Activated T-cell treated with anti-CD3 and anti-CD28 coated beads, Interleukin-2, amount 50 U/mL, for 4 hours (primary cell): ENCODE results near the gene ZNF337. TPM values are rescaled to one million over a fixed set of nuclear protein-coding genes. Genes with fewer than 3 reads are reported as not detected.
"Not testable (repeated sequence)": the region's sequence is repeated elsewhere in the genome, so short reads cannot be mapped to it uniquely, and the experiment has no call there.

Experiments
- ATAC-seq, 2 donors: fragments of 200-7000 bp; cut with Tn5 transposase; one replicate each; pipeline ENCODE4 v1.10.0; 2021
- DNase-seq: peaks from one replicate; pipeline ENCODE4 v3.0.0-alpha.2; 2020
- H3K27me3 Mint-ChIP-seq: one replicate; pipeline ENCODE4 v1.8.0; 2021; ENCODE audit warnings: low read depth, mixed read lengths
- H3K36me3 Mint-ChIP-seq: one replicate; pipeline ENCODE4 v1.8.0; 2022; ENCODE audit warnings: mixed read lengths; ENCODE audit not compliant: insufficient read depth
- H3K4me1 Mint-ChIP-seq: one replicate; pipeline ENCODE4 v1.8.0; 2021; ENCODE audit warnings: low read depth, mixed read lengths
- H3K4me3 Mint-ChIP-seq: one replicate; pipeline ENCODE4 v1.8.0; 2021; ENCODE audit warnings: mild to moderate bottlenecking, moderate library complexity, mixed read lengths
- H3K9me3 Mint-ChIP-seq: one replicate; pipeline ENCODE4 v1.8.0; 2021; ENCODE audit warnings: mixed read lengths
- total RNA-seq, 3 donors: library from RNA; stranded (reverse); gene quantifications; one replicate each; pipeline ENCODE4 v1.2.1, GENCODE V29; 2021

Gene ZNF337
- total RNA-seq: 1 to 10 TPM; 7.5 to 7.6 (median 7.6) TPM

DNA sequence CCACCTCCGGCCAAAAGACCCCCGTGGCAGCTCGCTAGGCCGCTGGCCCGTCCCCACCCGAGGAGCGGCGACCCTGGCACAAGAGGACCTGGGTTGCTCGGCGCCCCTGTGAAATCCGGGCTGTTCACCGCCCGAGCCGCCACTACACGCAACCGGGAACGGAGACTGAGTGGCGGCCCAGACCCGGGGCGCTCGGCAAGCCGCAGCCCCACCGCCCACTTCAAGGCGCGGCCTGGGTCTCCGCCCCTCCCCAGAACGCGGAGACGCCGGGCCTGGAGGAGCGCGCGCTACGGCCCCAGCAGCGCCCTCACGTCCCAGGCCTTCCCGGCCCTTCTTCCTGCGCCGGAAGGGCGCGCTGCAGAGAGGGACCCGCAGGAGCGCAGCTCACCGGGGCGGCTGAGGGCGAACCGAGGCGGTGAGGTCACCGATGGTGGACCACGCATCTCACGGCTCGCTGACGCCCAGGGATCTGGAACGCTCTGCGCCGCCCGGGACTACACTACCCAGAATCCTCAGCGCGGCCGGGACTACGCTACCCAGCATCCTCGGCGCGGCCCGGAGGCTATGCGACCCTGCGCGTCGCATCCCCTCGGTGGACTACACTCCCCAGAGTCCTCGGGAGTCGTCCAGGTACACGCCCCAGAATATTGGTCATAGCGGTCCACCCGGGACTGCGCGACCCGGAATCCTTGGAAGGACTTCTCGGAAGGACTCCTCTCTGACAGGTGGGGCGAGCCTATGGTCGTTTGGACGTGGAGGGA is at the start of gene ZNF337:
TSS of gene ZNF337 (minus strand) at position 483 of the 761 bp plus-strand sequence. CDS start 10,436 bp downstream, outside the sequence.
- Mint-ChIP-seq H3K4me1 (peaks cover 33% of the 10 kb centered on the region), H3K9me3 (peaks cover 14% of the 10 kb centered on the region), H3K4me3 (peak within 1 kb of the TSS; percentile 92), H3K27me3 (no peaks in the 10 kb centered on the region), H3K36me3 (peaks cover 19% of the 10 kb centered on the region)
- ATAC-seq (peak; percentile 96), DNase-seq (peak; percentile 90)

DNA sequence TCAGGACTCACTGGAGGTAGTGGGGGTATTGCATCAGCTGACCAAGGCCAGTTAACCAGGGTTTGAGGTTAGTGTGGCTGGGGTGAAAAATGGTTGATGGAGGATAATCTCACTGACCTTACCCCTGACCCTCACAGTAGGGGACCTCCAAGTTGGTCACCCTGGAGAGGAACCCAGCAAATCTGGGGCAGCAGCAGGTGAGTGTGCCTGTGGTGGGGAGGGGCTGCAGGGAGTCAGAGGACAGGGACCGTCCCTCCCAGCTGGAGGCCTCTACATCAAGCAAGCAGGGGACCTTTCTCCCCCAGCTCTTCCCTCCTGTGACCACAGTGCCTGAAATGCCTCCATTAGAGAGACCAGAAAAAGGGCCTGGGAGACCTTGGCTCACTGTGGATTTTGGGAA is 49.1 kb upstream of the ZNF337 start:
- peaks cover 3% of the 10 kb centered on the region for H3K4me1 Mint-ChIP-seq
- H3K4me3 Mint-ChIP-seq: no peak overlapping the region
- H3K9me3 Mint-ChIP-seq: no peaks in the 10 kb centered on the region
- H3K27me3 Mint-ChIP-seq: no peaks in the 10 kb centered on the region
- no peak for ATAC-seq
- H3K36me3 Mint-ChIP-seq: no peaks in the 10 kb centered on the region
- no peak for DNase-seq

DNA sequence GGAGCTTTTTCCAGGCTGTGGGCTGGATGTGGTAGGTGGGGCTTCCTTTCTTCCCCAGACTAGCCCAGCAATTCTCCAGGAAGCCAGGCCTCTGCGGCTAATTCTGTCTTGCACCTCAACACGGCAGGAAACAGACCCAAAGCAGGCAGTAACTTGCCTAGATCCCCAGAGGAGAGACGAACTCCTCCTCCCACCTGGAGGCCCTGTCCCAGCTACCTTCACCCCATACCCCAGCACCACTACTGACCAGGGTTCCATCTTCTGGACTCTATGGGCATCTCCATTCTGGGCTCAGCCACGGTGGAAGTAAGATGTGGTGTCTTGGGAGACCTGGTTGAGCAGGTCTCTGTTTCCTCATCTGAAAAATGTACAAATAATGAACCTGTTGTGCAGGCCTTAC is 48.4 kb upstream of the ZNF337 start:
- Mint-ChIP-seq H3K36me3 (no peaks in the 10 kb centered on the region), H3K9me3 (no peaks in the 10 kb centered on the region), H3K4me3 (no peak overlapping the region), H3K27me3 (no peaks in the 10 kb centered on the region), H3K4me1 (peaks cover 6% of the 10 kb centered on the region)
- DNase-seq (no peak), ATAC-seq (no peak)

DNA sequence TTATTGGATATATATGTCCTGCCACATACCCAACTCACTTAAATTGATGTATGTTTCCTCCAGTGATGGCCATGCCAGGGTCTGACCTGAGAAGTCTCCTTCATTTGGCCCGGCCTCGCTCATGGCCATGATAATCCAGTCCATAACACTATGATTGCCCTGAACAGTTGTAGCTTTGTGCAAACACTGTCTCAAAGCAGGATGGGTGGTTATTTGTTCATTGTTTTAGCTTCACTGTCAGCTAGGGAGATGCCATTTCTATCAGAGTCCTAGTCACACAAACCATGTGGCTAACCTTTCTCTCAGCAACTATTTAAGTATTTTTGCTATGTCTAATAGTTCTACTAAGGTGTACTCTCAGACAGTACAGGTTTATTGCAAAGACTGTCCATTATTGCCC is 47.6 kb upstream of the ZNF337 start:
- no peak for ATAC-seq
- Mint-ChIP-seq H3K4me1 (peaks cover 15% of the 10 kb centered on the region), H3K36me3 (no peaks in the 10 kb centered on the region), H3K4me3 (no peak overlapping the region), H3K27me3 (no peaks in the 10 kb centered on the region), H3K9me3 (no peaks in the 10 kb centered on the region)
- DNase-seq: no peak

- H3K4me1 Mint-ChIP-seq: peaks cover 16% of the 10 kb centered on the region
- no peaks in the 10 kb centered on the region for H3K9me3 Mint-ChIP-seq
- ATAC-seq (no peak), DNase-seq (no peak)
- H3K4me3 Mint-ChIP-seq: no peak overlapping the region
- H3K36me3 Mint-ChIP-seq: no peaks in the 10 kb centered on the region
- no peaks in the 10 kb centered on the region for H3K27me3 Mint-ChIP-seq
Measured at GRCh38 chr20:25741088-25741487, 44.4 kb upstream of the ZNF337 start.

DNA sequence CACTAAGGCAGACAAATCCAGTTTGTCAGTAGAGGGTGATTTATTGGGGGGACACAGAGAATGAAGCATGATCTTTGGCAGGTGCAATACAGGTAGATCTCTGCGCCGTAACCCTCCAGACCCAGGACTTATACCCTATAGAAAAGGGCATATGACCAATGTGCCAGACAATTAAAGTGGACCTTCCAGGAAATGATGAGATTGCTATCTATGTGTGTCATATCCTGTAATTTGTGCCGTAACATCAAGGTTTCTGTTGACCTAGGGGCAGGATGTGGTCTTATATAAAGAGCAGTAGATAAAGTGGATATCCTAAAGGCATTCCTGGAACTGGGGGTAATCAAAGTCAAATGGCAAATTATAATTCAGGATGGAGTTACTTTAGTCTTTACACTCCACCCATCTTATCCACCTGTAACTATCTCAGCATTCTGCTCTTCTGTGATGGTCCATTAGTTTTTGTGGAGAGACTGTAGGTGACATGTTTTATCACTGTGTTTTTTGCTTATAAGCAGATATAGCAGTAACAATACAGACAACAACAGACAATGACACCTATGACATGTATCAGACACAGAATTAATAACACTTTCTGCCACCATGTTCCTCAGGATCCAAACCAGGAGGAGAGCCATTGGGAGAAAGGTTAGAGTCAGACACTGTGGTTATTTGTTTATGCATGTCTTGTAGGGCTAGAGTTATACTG is 43.1 kb upstream of the ZNF337 start:
- DNase-seq: no peak
- peak in 1 of 2 donors; percentile 32 for ATAC-seq
- Mint-ChIP-seq H3K4me1 (peaks cover 16% of the 10 kb centered on the region), H3K4me3 (peak overlapping the region; percentile 0), H3K27me3 (no peaks in the 10 kb centered on the region), H3K9me3 (no peaks in the 10 kb centered on the region), H3K36me3 (no peaks in the 10 kb centered on the region)

- H3K36me3 Mint-ChIP-seq: peaks cover 3% of the 10 kb centered on the region
- ATAC-seq (no peak), DNase-seq (no peak)
- peaks cover 16% of the 10 kb centered on the region for H3K4me1 Mint-ChIP-seq
- H3K27me3 Mint-ChIP-seq: no peaks in the 10 kb centered on the region
- H3K9me3 Mint-ChIP-seq: no peaks in the 10 kb centered on the region
- no peak overlapping the region for H3K4me3 Mint-ChIP-seq
Measured at GRCh38 chr20:25738198-25738597, 41.5 kb upstream of the ZNF337 start.

DNA sequence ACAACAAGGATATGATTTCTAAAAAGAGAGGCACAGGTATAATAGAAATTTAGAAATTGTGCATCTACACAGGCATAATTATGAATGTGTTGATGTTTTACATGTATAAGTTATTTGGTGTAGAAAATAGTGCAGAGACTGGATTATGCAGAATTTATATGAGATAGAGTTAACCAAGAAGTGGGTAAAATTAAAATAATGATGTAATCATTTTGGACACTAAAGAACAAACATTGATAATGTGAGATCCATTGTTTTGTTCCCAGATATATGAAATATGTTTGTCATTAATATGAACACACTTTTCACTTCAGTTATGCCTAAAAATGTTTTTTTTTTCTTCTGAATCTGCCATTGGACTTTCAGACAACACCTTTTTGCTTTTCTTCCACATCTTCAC is 37.2 kb upstream of the ZNF337 start:
- Mint-ChIP-seq H3K4me3 (no peak overlapping the region), H3K9me3 (no peaks in the 10 kb centered on the region), H3K27me3 (no peaks in the 10 kb centered on the region), H3K4me1 (peaks cover under 1% of the 10 kb centered on the region), H3K36me3 (peaks cover 3% of the 10 kb centered on the region)
- no peak for ATAC-seq
- DNase-seq: no peak

- ATAC-seq (no peak), DNase-seq (no peak)
- Mint-ChIP-seq H3K4me3 (no peak overlapping the region), H3K36me3 (peaks cover 14% of the 10 kb centered on the region), H3K27me3 (no peaks in the 10 kb centered on the region), H3K9me3 (peaks cover 14% of the 10 kb centered on the region), H3K4me1 (peaks cover 3% of the 10 kb centered on the region)
Measured at GRCh38 chr20:25730862-25731261, 34.2 kb upstream of the ZNF337 start.

- H3K9me3 Mint-ChIP-seq: peaks cover 48% of the 10 kb centered on the region
- peaks cover 29% of the 10 kb centered on the region for H3K36me3 Mint-ChIP-seq
Measured at GRCh38 chr20:25726357-25726756, 29.7 kb upstream of the ZNF337 start.

GRCh38 chr20:25725639-25726038 is 29.0 kb upstream of the ZNF337 start:
- peaks cover 33% of the 10 kb centered on the region for H3K36me3 Mint-ChIP-seq

More at GRCh38 chr20:25726357-25726756, 29.7 kb upstream of the ZNF337 start:
- Mint-ChIP-seq H3K4me1 (peaks cover 10% of the 10 kb centered on the region), H3K27me3 (no peaks in the 10 kb centered on the region), H3K4me3 (no peak overlapping the region)
- ATAC-seq (no peak), DNase-seq (no peak)

GRCh38 chr20:25723975-25724374 is 27.3 kb upstream of the ZNF337 start:
- Mint-ChIP-seq H3K4me3 (no peak overlapping the region), H3K36me3 (peaks cover 36% of the 10 kb centered on the region), H3K9me3 (peaks cover 53% of the 10 kb centered on the region), H3K4me1 (peaks cover 24% of the 10 kb centered on the region), H3K27me3 (no peaks in the 10 kb centered on the region)
- no peak for DNase-seq
- ATAC-seq: no peak

More at GRCh38 chr20:25725639-25726038, 29.0 kb upstream of the ZNF337 start:
- ATAC-seq (no peak), DNase-seq (no peak)
- peaks cover 53% of the 10 kb centered on the region for H3K9me3 Mint-ChIP-seq
- peaks cover 11% of the 10 kb centered on the region for H3K4me1 Mint-ChIP-seq
- no peaks in the 10 kb centered on the region for H3K27me3 Mint-ChIP-seq
- H3K4me3 Mint-ChIP-seq: peak overlapping the region; percentile 8

- Mint-ChIP-seq H3K9me3 (peaks cover 51% of the 10 kb centered on the region), H3K36me3 (peaks cover 32% of the 10 kb centered on the region), H3K4me1 (peaks cover 30% of the 10 kb centered on the region), H3K4me3 (no peak overlapping the region), H3K27me3 (no peaks in the 10 kb centered on the region)
- DNase-seq (no peak), ATAC-seq (no peak)
Measured at GRCh38 chr20:25720285-25720684, 23.6 kb upstream of the ZNF337 start.

GRCh38 chr20:25718896-25719809 is 22.5 kb upstream of the ZNF337 start:
- Mint-ChIP-seq H3K36me3 (peaks cover 32% of the 10 kb centered on the region), H3K4me3 (peak overlapping the region; percentile 31), H3K9me3 (peaks cover 44% of the 10 kb centered on the region), H3K4me1 (peaks cover 29% of the 10 kb centered on the region)
- DNase-seq, ATAC-seq, H3K27me3 Mint-ChIP-seq: not testable (repeated sequence)
